Subcutaneous abdominal adipose tissue (tissue), 5 donors: ENCODE results near the gene ZBTB16.

Experiments
- H3K27ac ChIP-seq: one replicate; pipeline ENCODE4 v1.7.0; 2013; ENCODE audit warnings: low read depth, mild to moderate bottlenecking, inconsistent platforms, low read length, moderate library complexity
- H3K27me3 ChIP-seq, 5 donors: one replicate each; pipeline ENCODE4 v1.7.0; 2013; ENCODE audit warnings: low read length in 5 of 5, inconsistent platforms in 1 of 5; ENCODE audit not compliant: control insufficient read depth in 5 of 5, insufficient read depth in 4 of 5
- H3K36me3 ChIP-seq, 5 donors: one replicate each; pipeline ENCODE4 v1.7.0; 2013; ENCODE audit warnings: low read length in 5 of 5; ENCODE audit not compliant: control insufficient read depth in 5 of 5, insufficient read depth in 5 of 5
- H3K4me1 ChIP-seq, 5 donors: one replicate each; pipeline ENCODE4 v1.7.0; 2013; ENCODE audit warnings: low read length in 5 of 5, mild to moderate bottlenecking in 3 of 5, moderate library complexity in 1 of 5; ENCODE audit not compliant: control insufficient read depth in 5 of 5, insufficient read depth in 5 of 5
- H3K4me3 ChIP-seq, 5 donors: one replicate each; pipeline ENCODE4 v1.7.0; 2013; ENCODE audit warnings: low read length in 5 of 5, low read depth in 1 of 5
- H3K9ac ChIP-seq, 5 donors: one replicate each; pipeline ENCODE4 v1.7.0; 2013; ENCODE audit warnings: low read length in 5 of 5, mild to moderate bottlenecking in 4 of 5, moderate library complexity in 3 of 5
- H3K9me3 ChIP-seq, 5 donors: one replicate each; pipeline ENCODE4 v1.7.0; 2013; ENCODE audit warnings: low read length in 5 of 5; ENCODE audit not compliant: control insufficient read depth in 5 of 5
- donor health status: healthy.
- donor health status: healthy.
- donor health status: healthy.
- donor health status: healthy.
- donor health status: healthy.

ZBTB16 gene

DNA sequence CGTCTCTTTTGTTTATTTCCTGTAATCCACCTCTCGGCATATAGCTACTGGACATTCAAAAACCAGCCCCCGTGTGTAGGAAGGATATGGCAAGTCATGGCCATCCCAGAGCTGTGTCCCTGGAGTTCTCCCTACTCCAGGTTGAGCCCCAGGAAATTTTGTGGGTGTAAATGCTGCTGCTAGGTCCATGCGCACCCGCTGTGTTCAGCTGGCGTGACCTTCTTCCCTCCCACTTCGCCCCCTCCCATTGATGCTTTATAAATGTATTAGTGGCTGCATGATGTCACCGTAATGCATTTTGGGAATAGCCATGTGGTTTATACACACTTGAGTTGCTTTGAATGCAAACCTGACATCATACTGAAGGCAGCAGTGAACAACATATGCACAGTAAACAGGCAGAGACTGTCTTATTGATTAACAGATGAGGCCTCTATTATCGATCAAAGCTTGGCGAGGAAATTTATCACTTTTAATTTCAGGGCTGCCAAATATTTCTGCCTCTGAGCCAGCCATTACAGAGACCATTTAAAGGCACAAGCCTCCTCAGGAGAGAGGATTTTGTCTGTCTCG lies 123.0 kb downstream of the ZBTB16 start:
- Histone ChIP-seq H3K9me3 (no peaks in the 10 kb centered on the region), H3K36me3 (peaks cover 0 to 21% (median 15%) of the 10 kb centered on the region in 5 donors), H3K27me3 (no peaks in the 10 kb centered on the region), H3K9ac (peak overlapping the region in 2 of 5 donors; percentile 38 to 39), H3K4me3 (peak overlapping the region in 1 of 5 donors; percentile 11), H3K27ac (peak overlapping the region; percentile 65), H3K4me1 (peaks cover 22 to 70% (median 64%) of the 10 kb centered on the region in 5 donors)

- Histone ChIP-seq H3K27me3 (no peaks in the 10 kb centered on the region), H3K4me1 (peaks cover 22 to 65% (median 59%) of the 10 kb centered on the region in 5 donors), H3K9me3 (no peaks in the 10 kb centered on the region), H3K9ac (peak overlapping the region in 2 of 5 donors; percentile 38 to 39), H3K27ac (peak overlapping the region; percentile 65), H3K36me3 (peaks cover 2 to 24% (median 19%) of the 10 kb centered on the region in 5 donors), H3K4me3 (peak overlapping the region in 2 of 5 donors; percentile 1 to 11)
Measured at GRCh38 chr11:114183044-114183511, 123.6 kb downstream of the ZBTB16 start.

GRCh38 chr11:114185436-114185835 lies 125.9 kb downstream of the ZBTB16 start:
- H3K4me1 ChIP-seq: peaks cover 7 to 42% (median 37%) of the 10 kb centered on the region in 5 donors
- H3K27ac ChIP-seq: no peak overlapping the region
- H3K9ac ChIP-seq: no peak overlapping the region
- H3K9me3 ChIP-seq: no peaks in the 10 kb centered on the region
- H3K4me3 ChIP-seq: no peak overlapping the region
- no peaks in the 10 kb centered on the region for H3K27me3 ChIP-seq
- H3K36me3 ChIP-seq: peaks cover 8 to 40% (median 34%) of the 10 kb centered on the region in 5 donors

GRCh38 chr11:114187173-114187572 lies 127.7 kb downstream of the ZBTB16 start:
- Histone ChIP-seq H3K9ac (no peak overlapping the region), H3K4me3 (no peak overlapping the region), H3K27me3 (no peaks in the 10 kb centered on the region), H3K27ac (no peak overlapping the region), H3K4me1 (peaks cover 4 to 27% (median 20%) of the 10 kb centered on the region in 5 donors), H3K36me3 (peaks cover 17 to 54% (median 46%) of the 10 kb centered on the region in 5 donors), H3K9me3 (peaks cover 0 to 6% (median 0%) of the 10 kb centered on the region in 5 donors)

GRCh38 chr11:114188851-114189570 lies 129.5 kb downstream of the ZBTB16 start:
- H3K4me1 ChIP-seq: peaks cover 0 to 19% (median 6%) of the 10 kb centered on the region in 5 donors
- no peak overlapping the region for H3K9ac ChIP-seq
- H3K4me3 ChIP-seq: no peak overlapping the region
- peaks cover 19 to 61% (median 51%) of the 10 kb centered on the region in 5 donors for H3K36me3 ChIP-seq
- peaks cover 0 to 7% (median 0%) of the 10 kb centered on the region in 5 donors for H3K9me3 ChIP-seq
- H3K27ac ChIP-seq: no peak overlapping the region
- no peaks in the 10 kb centered on the region for H3K27me3 ChIP-seq

DNA sequence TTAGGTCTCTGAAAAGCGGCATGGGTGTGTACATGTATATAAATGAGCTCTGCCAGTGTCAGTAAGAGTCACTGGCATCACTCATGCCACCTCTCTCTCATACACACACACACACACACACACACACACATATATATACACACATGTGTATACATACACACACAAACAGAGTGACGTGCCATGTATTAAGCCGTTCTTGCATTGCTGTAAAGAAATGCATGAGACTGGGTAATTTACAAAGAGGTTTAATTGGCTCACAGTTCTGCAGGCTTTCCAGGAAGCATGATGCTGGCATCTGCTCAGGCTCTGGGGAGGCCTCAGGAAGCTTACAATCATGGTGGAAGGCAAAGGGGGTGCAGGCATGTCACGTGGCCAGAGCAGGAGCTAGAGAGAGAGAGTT lies 131.1 kb downstream of the ZBTB16 start:
- Histone ChIP-seq H3K4me3 (no peak overlapping the region), H3K36me3 (peaks cover 19 to 62% (median 50%) of the 10 kb centered on the region in 5 donors), H3K27ac (no peak overlapping the region), H3K9ac (no peak overlapping the region), H3K9me3 (peaks cover 0 to 7% (median 0%) of the 10 kb centered on the region in 5 donors), H3K4me1 (peaks cover 0 to 33% (median 22%) of the 10 kb centered on the region in 5 donors), H3K27me3 (no peaks in the 10 kb centered on the region)

- peaks cover 19 to 56% (median 42%) of the 10 kb centered on the region in 5 donors for H3K36me3 ChIP-seq
- H3K9me3 ChIP-seq: peaks cover 0 to 7% (median 0%) of the 10 kb centered on the region in 5 donors
- H3K27me3 ChIP-seq: no peaks in the 10 kb centered on the region
- peaks cover 0 to 42% (median 32%) of the 10 kb centered on the region in 5 donors for H3K4me1 ChIP-seq
- no peak overlapping the region for H3K9ac ChIP-seq
- H3K4me3 ChIP-seq: no peak overlapping the region
- H3K27ac ChIP-seq: no peak overlapping the region
Measured at GRCh38 chr11:114191893-114192292, 132.4 kb downstream of the ZBTB16 start.

DNA sequence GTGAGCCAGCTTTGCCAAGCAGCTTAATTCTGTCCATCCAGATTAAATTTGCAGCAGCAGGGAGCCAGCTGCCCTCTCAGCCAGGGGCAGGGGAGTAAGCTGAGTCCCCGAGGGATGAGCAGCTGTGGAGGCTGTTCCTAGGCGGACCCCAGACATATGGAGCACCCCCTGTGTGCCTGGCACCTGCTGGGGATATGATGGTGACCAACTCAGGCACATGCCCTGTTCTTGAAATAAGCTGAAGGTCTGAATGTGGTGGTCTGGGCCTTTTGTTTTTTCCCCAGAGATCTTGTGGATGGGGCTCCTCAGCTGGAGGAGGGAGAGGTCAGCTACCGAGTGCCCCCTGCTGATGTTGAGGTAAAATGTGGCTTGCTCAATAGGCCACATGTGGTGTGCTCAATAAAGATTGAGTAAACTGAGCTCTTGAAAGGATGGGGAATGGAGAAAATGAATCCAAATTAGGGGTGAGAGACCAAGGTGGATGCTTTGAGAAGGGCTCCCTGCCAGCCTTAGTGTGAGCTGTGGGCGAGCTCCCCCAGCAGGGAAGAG lies 133.4 kb downstream of the ZBTB16 start:
- H3K4me3 ChIP-seq: no peak overlapping the region
- no peak overlapping the region for H3K9ac ChIP-seq
- peaks cover 3 to 50% (median 42%) of the 10 kb centered on the region in 5 donors for H3K4me1 ChIP-seq
- H3K27ac ChIP-seq: no peak overlapping the region
- H3K36me3 ChIP-seq: peaks cover 19 to 47% (median 33%) of the 10 kb centered on the region in 5 donors
- H3K9me3 ChIP-seq: peaks cover 0 to 7% (median 0%) of the 10 kb centered on the region in 5 donors
- H3K27me3 ChIP-seq: no peaks in the 10 kb centered on the region

DNA sequence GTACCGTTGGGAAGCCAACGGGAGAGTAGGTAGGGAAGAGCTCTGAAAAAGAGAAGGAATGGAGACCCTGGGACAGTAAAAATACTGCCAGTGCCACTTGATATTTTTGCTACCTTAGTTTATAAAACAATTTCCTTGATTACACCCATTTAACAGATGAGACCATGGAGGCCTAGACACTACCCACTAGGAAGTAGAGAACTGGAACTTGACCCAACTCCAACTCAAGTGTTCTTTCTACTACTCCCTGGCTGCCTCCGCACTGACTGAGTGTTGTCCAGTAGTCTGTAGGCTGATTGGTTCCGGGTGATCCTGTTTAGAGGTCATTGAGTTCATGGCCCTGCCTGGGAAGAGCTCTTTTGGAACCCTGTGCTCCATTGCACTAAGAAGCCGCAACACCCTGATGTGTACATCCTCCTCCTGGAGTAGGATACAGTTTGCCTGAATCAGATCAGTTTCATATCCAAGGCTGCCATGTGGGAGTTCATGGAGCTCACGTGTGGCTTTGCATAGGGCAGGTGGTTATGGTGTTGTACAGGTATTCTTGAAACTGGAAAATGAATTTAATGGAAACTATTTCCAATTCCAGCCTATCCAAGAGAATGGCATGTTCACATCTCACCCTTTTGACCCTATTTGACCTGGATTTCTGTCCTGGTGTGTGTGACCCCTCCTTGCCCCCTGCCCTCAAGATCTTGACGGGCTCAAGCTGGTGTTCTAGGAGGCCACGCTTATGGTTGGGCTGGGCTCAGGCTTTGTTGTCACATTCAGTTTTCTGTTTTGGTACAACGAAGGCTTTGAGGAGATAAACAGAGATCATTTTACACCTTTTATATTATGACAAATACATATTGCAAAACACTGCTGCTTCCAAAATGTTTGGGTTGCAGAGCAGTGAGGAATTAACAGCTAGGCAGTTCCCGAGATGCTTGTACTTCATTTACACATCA lies 134.5 kb downstream of the ZBTB16 start:
- no peak overlapping the region for H3K27ac ChIP-seq
- H3K9me3 ChIP-seq: peaks cover 0 to 7% (median 0%) of the 10 kb centered on the region in 5 donors
- peaks cover 11 to 37% (median 24%) of the 10 kb centered on the region in 5 donors for H3K36me3 ChIP-seq
- H3K4me3 ChIP-seq: no peak overlapping the region
- H3K9ac ChIP-seq: peak overlapping the region in 1 of 5 donors; percentile 51
- no peaks in the 10 kb centered on the region for H3K27me3 ChIP-seq
- H3K4me1 ChIP-seq: peaks cover 8 to 61% (median 53%) of the 10 kb centered on the region in 5 donors
